ENCODE results near the gene MCAT.

MCAT gene

DNA sequence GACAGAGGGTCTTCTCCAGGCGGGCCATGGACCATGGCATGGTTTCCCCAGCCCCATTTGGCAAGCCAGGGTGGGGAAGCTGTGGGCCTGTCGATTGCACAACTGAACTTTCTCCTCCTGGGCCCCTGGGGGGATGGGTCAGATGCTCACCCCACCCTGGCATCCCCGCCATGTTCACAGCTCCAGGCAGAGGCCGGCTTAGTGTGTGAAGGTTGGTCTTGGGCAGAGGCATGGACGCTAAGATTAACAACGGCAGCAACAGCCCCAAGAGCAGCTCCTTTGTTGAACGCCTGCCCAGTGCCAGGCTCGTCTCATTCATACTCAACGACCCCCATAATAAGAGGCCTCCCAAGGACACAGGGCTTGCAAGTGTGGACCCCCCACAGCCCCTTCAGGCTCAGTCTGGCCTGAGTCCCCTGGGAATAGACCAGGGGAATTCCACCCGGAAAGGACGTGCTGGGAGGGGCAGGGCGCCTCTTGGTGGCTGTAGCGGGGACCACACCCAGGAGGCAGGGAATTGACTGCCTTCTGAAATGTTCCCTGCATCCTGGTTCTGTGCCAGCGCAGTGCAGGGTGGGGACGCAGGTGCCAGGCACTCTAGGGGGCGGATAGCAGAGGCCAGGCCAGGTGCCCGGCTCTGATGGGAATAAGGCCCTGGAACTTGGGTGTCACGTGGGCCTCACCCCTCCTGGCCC is 16.4 kb upstream of the MCAT start:
- Histone ChIP-seq H3K27ac (peak overlapping the region in 1 of 2 donors; percentile 10), H3K4me3 (no peak overlapping the region)
- TF ChIP-seq CTCF (IDR thresholded peaks at IDR 0.05) = no peak
- no peak for DNase-seq (ENCODE audit: low spot score)

GRCh38 chr22:43158778-43159483 is 15.7 kb upstream of the MCAT start:
- TF ChIP-seq CTCF (IDR thresholded peaks at IDR 0.05) = no peak
- H3K27ac ChIP-seq = no peak overlapping the region
- no peak overlapping the region for H3K4me3 ChIP-seq
- DNase-seq (ENCODE audit: low spot score) = no peak

GRCh38 chr22:43157874-43158546 is 14.8 kb upstream of the MCAT start:
- no peak for DNase-seq (ENCODE audit: low spot score)
- no peak overlapping the region for H3K4me3 ChIP-seq
- no peak overlapping the region for H3K27ac ChIP-seq
- TF ChIP-seq CTCF (IDR thresholded peaks at IDR 0.05) = no peak

DNA sequence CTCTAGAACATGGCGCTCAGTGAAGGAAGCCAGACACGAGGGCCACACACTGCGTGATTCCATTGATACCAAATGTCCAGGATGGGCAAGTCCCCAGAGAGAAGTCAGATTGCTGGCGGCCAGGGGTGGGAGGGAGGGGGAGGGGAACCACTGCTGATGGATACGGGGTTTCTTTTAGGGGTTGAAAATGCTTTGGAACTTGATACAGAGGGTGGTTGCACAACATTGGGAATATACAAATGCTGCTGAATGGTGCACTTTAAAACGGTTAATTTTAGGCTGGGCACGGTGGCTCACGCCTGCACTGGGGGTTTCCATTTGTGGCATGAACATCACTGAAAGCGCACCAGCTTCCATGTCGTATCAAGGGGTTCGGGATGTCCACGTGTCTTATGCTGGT is 13.2 kb upstream of the MCAT start:
- no peak for DNase-seq (ENCODE audit: low spot score)
- TF ChIP-seq CTCF (IDR thresholded peaks at IDR 0.05) = no peak
- Histone ChIP-seq H3K4me3 (no peak overlapping the region), H3K27ac (no peak overlapping the region)

- no peak overlapping the region for H3K4me3 ChIP-seq
- no peak for TF ChIP-seq CTCF (IDR thresholded peaks at IDR 0.05)
- H3K27ac ChIP-seq = no peak overlapping the region
- DNase-seq (ENCODE audit: low spot score) = no peak
These were observed 12.6 kb upstream of the MCAT start for GRCh38 chr22:43155789-43156188.

DNA sequence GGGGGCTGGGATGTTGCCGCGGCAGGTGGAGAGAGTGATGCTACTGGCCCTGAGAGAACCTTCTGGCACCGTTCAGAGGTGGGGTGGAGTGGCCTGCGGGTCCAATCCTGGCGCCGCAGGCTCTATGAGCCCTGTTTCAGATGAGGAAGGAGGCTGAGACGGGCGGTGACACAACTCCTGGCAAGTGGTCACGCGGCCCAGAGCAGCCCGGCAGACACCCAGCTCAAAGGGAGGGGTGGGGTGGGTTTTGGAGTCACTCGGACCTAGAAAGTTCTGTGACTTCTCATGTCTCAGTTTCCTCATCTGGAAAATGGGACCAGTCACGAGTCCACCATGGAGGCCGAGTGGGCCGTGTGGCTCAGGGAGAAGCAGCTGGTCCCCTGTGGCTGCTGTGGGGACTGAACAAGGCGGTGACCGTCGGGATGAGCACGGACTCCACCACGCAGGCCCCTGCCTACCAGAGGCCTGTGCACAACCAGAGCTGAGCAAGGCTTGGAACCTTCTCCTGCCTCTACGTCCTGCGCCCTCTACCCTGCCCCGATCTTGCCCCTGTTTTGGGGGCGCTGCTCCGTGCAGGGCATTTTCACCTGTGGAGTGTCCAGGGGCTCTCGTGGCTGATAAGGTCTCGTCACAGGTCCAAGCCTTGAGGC is 11.8 kb upstream of the MCAT start:
- no peak overlapping the region for H3K4me3 ChIP-seq
- TF ChIP-seq CTCF (IDR thresholded peaks at IDR 0.05) = no peak
- DNase-seq (ENCODE audit: low spot score) = no peak
- H3K27ac ChIP-seq = peak overlapping the region in 1 of 2 donors; percentile 15

All from coronary artery (tissue), 2 donors.